HEK293 (cell line): ENCODE measurements around the gene DRD5.
"Not testable (repeated sequence)": the region's sequence is repeated elsewhere in the genome, so short reads cannot be mapped to it uniquely, and the experiment has no call there.

Source experiments
- CTCF ChIP-seq: fragments of 450-650 bp; formaldehyde crosslinking; IDR thresholded peaks from 2 replicates; pipeline ENCODE4 v1.5.1; 2016; ENCODE audit warnings: missing biosample characterization, missing genetic modification characterization
- ZNF138 ChIP-seq: fragments of 450-650 bp; formaldehyde crosslinking; IDR thresholded peaks from 2 replicates; pipeline ENCODE4 v1.5.1; 2016; ENCODE audit warnings: missing biosample characterization, missing genetic modification characterization, borderline replicate concordance

GRCh38 chr4:9785891-9786290, 4.5 kb downstream of the DRD5 start:
- TF ChIP-seq ZNF138, CTCF (tag by site-specific recombination): not testable (repeated sequence)
